GM21381 (cell line): Measurements from ENCODE around the gene RNASE8.
A peak's percentile ranks its signal among the peaks of the same experiment; 100 is the strongest.

Source experiments
- ATAC-seq: cut with Tn5 transposase; IDR thresholded peaks from one replicate; pipeline ENCODE4 v1.9.1; 2021; ENCODE audit warnings: mild to moderate bottlenecking, moderate library complexity; ENCODE audit not compliant: unreplicated experiment

RNASE8 gene

GRCh38 chr14:21071225-21072030 is 13.8 kb downstream of the RNASE8 start:
- ATAC-seq, result peak; percentile 68

- no peak for ATAC-seq
Measured at GRCh38 chr14:21072031-21072473, 14.4 kb downstream of the RNASE8 start.

DNA sequence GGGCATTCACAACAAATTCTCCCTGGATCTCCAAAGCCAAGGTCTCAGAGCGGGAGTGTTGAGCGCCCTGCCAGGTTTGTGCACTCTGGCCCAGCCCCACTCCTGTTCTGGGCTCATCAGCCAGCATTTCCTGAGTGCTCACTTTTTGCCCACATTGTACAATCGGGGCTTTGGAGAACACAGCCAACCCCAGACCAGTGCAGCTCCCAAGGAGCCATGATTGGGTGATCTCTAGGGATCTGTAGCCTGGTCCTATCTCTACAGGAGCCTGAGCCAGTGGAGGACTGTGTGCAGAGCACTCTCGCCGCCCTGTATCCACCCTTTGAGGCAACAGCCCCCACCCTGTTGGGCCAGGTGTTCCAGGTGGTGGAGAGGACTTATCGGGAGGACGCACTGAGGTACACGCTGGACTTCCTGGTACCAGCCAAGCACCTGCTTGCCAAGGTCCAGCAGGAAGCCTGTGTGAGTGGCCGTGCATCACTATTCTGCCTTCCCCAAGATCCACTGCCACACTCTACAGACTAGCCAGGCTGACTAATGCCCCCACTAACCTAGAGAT is 15.2 kb downstream of the RNASE8 start:
- no peak for ATAC-seq

- no peak for ATAC-seq
Measured at GRCh38 chr14:21073921-21074320, 16.3 kb downstream of the RNASE8 start.

GRCh38 chr14:21074398-21075272 is 17.0 kb downstream of the RNASE8 start:
- no peak for ATAC-seq

DNA sequence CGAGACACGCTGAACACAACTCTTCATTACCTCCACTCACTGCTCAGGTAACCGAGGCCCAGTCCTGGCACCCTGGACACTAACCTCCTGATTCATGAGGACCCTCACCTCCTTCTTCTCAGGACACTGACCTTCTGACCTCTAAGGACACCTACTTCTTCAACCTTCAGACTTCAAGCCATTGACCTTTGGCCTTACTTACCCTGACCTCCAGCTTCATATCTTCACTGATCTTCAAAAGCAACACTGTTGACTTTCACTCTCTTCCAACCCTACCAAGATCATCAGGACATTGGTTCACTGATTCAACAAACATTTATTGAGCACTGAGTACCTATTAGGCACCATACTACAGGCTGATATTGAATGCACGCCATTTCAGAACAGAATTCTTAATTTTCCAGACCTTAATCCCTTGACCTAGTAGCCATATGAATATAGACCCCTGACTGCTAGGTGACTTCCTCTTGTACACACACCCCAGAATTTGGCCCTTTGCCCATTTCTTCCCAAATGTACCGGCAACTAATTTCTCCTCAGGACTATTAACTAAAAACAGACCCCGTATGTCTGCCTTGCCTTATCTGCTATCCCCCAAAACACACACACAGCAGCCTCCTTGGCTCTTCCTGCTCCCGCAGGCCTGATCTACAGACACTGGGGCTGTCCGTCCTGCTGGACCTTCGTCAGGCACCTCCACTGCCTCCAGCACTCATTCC is 18.3 kb downstream of the RNASE8 start:
- no peak for ATAC-seq

- ATAC-seq, result no peak
Measured at GRCh38 chr14:21077672-21078071, 20.1 kb downstream of the RNASE8 start.

GRCh38 chr14:21078287-21078686 is 20.7 kb downstream of the RNASE8 start:
- no peak for ATAC-seq

GRCh38 chr14:21078726-21079125 is 21.1 kb downstream of the RNASE8 start:
- no peak for ATAC-seq

- no peak for ATAC-seq
Measured at GRCh38 chr14:21081521-21082142, 24.0 kb downstream of the RNASE8 start.

- ATAC-seq, result no peak
Measured at GRCh38 chr14:21083565-21084325, 26.1 kb downstream of the RNASE8 start.

DNA sequence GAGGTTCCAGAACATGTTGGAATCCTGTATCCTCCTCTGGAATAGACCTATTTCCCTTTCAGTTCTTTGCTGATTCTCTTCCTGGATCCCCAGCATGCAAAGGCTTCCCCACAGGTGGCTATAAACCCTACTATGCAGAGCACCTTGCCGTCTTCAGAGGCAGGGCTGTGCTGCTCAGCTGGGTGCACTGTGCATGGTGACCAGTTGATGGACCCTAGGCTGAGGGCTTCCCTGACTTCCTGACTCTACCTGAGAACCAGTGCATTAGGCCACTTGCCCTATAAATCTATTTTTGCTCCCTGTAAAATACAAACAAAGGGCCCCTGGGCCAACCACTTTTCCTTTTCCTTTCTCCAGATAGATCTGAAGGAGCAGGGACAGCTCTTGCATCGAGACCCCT is 26.8 kb downstream of the RNASE8 start:
- ATAC-seq, result no peak

DNA sequence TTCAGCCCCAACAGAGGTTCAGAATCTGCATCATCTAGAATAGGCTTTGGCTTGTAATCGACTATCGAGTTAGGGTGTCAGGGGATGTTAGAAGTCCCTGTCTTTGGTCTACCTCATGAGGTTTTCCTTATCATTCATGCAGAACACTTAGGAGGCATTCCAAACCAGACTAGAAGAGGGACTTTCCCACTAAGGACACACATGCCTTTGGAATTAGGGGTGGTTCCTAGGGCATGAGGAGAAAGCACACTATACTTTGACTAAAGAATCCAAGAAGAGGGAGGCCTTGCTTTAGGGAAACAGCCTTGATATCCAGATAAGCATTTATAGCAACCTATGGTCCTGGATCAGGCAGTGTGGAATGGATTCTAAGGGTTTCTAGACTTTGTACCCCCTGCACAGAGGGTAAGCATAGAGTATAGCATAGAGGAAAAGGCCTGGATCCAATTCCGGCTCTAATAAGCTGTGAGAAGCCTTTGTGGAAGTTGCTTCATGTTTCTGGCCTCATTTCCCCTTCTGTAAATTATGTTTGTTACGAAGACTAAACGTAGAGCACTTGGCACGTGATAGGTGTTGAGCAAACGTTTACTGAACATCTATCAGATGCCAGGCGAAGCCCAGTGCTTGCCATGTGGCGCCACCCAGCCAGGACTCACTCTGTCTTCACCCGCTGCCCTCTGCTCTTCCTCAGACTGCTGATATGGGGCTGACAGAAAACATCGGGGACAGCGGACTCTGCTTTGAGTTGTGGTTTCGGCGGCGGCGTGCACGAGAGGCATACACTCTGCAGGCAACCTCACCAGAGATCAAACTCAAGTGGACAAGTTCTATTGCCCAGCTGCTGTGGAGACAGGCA is 27.6 kb downstream of the RNASE8 start:
- no peak for ATAC-seq

DNA sequence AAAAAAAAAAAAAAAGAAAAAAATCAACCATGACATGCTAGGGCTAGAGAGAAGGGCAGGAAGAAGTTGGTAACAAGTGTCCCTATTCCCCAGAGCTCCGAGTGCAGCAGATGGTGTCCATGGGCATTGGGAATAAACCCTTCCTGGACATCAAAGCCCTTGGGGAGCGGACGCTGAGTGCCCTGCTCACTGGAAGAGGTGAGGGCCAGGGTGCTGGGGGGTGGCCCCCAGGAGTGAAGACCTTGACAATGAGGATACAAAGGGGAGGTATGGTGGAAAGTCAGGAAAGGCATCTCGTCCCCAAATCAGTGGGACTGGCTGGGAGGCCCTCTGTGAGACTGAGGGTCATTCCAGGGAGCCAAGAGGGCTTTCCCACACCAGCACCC is 29.3 kb downstream of the RNASE8 start:
- ATAC-seq, result no peak

DNA sequence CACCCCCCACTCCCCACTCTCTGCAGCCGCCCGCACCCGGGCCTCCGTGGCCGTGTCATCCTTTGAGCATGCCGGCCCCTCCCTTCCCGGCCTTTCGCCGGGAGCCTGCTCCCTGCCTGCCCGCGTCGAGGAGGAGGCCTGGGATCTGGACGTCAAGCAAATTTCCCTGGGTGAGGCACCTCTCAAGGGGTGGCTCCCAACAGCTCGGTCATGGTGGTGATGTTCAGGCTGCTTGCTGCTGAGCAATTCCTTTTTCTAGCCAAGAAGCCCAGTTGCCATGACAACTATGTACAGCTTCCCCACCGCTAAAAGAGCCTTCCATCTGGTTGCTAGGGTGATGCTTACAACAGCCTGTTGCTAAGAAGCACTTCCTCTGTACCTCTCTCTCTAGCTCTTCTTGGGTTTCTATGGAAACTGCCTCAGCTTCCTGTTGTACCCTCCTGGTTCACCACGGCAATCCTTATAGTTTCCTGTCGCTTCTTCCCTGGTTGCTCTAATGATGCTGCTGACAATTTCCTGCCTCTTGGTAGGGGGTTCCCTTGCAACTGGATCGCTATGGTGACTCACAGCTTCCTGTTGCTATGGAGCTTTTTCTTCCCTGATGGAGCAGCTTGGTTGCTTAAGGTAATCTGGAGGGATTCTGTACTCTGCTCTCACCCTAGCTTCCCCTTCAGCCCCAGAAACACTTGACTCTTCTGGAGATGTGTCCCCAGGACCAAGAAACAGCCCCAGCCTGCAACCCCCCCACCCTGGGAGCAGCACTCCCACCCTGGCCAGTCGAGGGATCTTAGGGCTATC is 29.9 kb downstream of the RNASE8 start:
- no peak for ATAC-seq

DNA sequence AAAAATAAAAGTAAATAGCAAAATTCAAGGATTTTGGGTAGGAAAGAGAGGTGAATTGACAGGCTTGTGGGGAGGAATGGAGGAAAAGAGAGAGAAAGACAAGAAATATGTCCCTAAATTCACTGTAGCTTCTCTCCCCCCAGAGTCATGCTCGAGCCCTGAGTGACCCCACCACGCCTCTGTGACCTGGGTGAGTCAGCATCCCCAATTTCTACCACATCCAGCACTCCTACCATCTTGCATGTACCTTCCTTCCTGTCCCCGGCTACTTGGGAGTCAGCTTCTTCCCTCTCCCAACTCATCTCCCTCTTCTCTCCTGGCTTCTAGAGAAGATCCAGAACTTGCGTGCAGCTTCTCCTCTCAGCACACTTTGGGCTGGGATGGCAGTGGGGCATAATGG is 31.1 kb downstream of the RNASE8 start:
- ATAC-seq, result no peak

DNA sequence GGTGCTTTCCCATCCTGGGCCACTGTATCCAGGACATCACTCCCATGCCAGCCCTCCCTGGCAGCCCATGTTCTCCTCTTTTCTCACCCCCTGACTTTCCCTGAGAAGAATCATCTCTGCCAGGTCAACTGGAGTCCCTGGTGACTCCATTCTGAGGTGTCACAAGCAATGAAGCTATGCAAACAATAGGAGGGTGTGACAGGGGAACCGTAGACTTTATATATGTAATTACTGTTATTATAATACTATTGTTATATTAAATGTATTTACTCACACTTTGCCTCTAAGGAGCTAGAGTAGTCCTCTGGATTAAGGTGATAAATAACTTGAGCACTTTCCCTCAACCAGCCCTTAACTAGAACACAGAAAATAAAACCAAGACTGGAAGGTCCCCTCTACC is 31.6 kb downstream of the RNASE8 start:
- no peak for ATAC-seq

- ATAC-seq, result no peak
Measured at GRCh38 chr14:21089877-21090193, 32.2 kb downstream of the RNASE8 start.
